DMS 273 (cell line): ENCODE data around the gene MIA.
"Not testable (repeated sequence)": the region's sequence is repeated elsewhere in the genome, so short reads cannot be mapped to it uniquely, and the experiment has no call there.

ENCODE experiments used
- DNase-seq: peaks from one replicate; lab custom pipeline; 2025; ENCODE audit not compliant: unreplicated experiment; lab: John Stamatoyannopoulos, UW

Gene MIA

DNA sequence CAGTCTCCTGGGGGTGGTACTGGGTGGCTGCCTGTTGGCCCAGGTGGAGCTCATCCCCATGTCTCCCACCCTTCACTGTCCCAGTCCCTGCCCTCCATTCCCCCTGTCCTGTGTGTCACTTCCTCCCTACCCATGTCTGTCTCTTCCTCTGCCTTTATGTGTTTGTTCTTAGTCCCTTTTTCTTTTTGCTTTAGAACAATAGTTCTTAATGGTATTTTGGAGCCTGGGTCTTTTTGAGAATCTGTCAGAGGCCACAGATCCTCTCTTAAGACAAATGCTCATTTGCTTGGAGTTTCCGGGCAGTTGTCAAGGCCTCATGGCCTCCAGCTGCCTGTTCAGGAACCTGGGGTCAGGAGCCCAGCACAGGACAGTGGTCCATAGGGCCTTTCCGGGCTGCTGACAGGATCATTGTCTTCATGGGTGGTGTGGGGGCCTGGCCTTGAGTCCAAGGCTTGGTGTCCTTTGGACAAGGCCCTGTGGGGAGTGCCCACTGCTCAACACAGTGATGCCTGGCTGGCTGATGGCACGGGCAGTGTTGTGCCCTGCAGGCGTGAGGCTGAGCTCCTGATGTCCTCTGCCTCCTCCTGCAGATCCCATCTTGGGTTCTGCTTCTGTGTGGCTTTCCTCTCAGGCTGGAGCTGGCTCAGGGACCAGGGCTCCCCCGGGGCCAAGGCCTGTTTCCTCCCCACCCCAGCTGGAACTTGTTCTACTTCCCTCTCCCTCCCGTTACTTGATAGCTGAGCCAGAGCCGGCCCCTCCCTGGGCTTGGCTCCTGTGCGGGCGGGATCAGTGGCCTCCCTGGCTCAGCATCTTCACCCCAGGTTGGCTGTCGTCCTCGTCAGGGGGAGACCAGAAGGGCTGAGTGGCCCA is 27.2 kb downstream of the MIA start:
- DNase-seq, result peak; percentile 30

DNA sequence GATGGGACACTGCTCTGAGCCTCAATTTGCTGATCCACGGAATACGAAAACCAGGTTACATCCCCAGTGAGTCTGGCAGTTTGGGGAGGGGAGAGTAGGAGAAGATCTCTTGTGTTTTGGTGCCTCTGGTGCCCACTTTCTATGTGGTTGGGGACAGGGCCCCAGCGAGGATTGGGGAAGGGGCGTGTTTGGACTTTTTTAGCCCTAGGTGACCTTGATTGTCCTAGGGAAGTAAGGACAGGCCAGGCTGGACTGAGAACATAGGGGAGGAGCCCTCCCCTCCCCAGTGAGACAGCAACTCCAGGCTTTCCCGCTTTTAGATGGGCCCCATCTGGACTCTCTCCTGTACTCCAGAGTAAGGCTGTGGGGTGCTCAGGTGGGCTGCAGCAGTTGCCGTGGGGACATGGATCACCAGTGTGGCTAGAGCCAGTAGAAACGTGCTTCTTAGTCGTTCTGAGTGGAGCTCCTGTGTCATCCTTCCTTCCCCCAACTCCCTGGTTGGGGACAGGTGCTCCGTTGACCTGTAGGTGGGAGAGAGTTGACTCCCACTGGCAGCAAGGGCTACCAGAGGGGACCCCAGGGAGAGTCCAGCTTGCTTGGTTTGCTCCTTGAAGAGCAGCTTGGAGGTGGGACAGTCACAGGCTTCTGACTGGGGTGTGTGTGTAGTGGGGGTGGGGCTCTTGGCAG is 28.0 kb downstream of the MIA start:
- no peak for DNase-seq

DNA sequence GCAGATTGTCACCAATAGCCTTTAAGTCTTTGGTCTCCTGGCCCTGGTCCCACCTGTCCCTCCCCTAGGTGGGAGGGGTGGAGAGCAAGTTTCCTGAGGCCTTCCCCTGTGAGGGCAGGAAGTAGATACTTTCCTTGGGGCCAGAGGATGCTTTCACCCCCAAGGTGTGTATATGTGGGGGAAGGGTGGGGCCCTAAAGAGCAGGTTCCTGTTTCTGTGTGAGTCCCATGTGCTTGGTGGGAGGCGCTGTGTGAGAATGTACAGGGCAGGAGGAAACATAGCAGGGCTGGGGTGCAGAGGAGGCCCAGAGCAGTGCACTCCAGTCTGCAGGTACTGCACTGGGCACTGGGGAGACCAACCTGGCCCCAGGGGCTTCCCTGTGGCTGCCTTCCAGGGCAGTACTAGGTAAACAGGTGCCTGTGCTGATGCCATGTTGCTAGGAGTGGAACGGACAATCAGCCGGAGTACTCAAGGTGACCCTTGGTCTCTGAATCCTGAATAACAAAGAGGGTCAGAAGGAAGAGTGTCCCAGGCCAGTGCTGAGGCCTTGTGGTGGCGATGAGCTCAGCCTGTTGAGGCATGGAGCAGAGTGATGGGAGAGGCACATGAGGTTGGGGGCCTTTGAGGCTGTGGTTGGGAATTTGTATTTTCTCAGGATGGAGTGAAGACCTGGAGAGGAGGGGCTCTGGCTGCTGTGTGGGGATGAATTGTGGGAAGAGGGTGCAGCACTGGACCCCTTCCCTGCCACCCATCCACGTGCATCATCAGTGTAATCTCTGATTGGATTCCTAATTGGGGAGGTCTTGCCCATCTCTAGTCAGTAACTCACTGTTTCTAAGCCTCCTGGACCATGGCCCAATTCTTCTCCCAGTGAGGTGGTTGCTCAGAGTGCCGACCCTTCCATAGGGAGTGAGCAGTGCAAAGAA is 28.8 kb downstream of the MIA start:
- DNase-seq, result no peak

GRCh38 chr19:40804783-40805242 is 29.5 kb downstream of the MIA start:
- DNase-seq, result peak; percentile 25

DNA sequence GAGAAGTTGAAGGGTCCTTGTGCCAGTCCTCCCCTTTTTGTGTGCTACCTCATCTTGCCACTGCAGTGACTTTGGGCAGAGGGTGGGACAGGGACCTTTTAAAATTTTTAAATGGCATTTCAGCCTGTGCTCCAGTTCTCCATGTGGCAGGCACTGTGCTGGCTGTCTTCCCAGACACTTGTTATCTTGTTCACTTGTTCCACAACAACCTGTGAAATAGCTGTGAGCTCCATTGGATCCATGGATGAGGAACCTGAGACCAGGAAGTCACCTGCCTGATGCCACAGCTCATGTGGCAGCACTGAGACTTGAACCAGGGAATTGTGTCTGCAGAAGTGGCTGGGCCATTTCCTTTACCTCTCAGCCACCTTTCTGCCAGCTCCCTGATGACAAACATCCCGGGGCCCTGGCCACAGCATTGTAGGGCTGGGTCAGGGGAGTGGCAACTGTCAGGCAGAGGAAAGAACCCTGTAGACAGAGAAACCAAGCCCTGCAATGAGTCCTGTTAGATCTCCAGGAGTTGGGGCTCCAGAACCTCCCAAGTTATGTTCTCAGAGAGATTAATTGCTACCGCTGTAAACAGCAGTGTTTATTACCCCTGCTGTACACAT is 30.0 kb downstream of the MIA start:
- DNase-seq, result no peak

GRCh38 chr19:40806423-40807146 is 31.3 kb downstream of the MIA start:
- DNase-seq, result peak; percentile 66

GRCh38 chr19:40807147-40808020 is 32.1 kb downstream of the MIA start:
- DNase-seq, result peak; percentile 45

GRCh38 chr19:40808021-40808325 is 32.7 kb downstream of the MIA start:
- no peak for DNase-seq

- DNase-seq, result no peak
Observed at GRCh38 chr19:40808497-40808896, 33.2 kb downstream of the MIA start.

DNA sequence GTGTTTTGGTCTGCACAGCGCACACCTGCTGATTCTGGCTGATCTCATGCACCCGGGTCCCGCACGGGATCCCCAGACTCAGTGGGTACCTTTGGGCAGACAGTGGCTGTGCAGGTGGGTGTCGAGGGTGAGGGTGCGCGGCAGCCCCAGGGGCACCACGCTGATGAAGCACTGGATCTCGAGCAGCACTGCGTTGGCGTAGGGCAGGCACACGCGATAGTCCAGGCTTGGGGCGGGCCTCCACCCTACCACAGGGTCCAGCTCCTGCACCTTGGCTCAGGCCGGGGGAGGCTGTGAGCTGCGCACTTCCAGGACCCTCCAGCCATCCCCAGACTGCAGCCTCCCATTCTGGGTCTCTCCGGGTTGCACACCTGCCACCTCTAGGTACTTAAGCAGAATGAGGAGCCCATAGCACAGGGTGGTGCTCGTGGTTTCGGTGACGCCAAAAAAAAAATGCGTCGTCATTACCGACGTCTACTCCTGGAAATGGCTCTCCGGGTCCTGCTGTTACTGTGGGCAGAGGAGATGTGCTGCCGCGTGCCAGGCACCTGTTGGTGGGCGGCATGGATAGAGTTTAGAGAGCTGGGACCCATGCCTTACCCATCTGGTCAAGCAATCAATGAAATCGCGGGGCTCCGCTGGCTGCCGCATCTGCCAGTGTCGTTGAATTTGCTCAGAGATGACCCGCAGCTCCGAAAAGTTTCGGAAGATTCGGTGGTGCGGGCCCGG is 34.2 kb downstream of the MIA start:
- DNase-seq, result no peak

DNA sequence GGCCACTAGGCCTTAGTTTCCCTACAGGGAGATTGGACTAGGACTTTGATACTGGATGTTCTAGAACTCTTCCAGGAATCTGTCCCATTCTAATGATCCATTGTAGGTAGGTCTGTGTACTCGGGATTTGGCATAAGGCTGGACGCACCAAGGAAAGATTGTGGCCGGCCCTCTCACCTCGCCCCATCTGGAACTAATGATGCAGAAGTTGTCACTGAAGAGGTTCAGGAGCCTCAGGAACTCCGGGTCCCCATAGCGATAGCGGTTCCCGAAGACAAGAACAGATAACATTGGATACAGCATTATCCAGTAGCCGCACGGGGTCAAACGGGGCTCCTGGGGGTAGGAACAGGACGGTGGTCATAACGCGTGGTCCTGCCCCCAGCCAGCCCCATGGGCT is 34.8 kb downstream of the MIA start:
- no peak for DNase-seq

GRCh38 chr19:40810649-40811408 is 35.5 kb downstream of the MIA start:
- peak; percentile 62 for DNase-seq

DNA sequence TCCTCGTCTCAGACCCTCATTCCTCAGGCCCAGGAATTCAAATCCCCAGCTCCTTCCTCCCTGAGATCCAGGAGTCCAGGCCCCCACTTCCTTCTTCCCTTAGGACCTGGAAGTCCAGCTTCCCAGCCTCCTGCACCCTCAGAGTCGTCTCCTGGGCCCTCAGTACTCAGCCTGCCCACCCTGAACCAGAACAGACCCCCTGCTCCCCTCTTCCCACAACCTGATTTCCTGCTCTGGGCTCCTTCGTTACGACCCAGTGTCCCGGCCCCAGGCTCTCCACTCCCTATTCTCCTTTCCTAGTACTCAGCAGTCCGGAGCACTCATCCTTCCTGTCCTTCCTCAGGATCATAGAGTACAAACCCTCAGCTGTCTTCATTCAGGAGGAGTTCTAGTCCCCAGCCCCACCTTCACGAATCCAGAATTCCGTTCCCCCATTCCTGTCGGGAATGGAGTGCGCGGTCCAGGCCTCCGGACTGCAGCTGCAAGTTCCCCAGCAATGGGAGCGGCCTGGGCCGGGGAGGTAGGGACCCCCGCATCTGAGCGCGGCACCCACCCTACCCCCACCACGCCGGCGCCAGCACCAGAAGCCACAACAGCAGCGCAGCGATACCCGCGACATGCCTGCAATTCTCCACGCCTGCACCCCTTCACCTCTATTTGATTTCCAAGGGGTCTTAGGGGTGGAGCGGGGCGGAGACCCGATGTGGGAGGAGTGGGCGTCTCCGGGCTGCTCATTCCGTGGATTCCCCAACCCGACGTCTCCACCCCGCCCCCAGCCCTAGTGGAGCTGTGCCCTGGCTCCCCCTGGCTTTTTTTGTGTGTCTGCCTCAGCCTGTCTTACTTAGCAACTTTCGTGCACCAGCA is 36.4 kb downstream of the MIA start:
- no peak for DNase-seq

DNA sequence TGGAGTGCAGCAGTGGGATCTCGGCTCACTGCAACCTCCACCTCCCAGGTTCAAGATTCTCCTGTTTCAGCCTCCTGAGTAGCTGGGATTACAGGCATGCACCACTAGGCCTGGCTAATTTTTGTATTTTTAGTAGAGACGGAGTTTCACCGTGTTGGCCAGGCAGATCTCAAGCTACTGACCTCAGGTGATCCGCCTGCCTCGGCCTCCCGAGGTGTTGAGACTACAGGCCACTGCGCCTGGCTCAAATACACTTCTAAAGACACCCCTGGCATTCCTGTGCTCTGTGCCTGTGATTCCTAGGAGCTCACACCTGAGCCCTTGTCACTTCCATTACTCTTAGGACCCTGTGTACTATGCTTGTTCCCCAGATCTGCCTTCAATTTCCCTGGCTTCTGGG is 37.2 kb downstream of the MIA start:
- DNase-seq, result not testable (repeated sequence)

DNA sequence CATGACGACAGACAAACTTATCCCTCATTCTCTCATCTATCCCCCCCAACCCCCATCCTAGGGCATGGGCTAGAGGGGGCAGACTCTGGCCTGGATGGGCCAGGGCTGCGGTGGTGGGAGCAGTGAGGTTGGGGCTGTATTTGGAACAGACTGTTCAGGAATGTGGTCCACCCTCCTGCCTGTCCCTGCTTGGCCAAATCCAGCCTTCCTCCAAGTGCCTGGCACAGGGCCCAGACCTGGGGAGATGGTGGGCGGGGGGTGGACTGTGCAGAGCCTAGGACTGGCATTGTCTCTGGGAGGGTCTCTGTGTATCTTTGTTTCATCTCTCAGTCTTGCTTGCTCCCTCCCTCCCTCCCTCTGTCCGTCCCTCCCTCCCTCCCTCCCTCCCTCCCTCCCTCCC is 37.9 kb downstream of the MIA start:
- no peak for DNase-seq

GRCh38 chr19:40815223-40815622 is 39.9 kb downstream of the MIA start:
- no peak for DNase-seq
